Calu3 (cell line): ENCODE data around the gene FNDC3B. TPM values are rescaled to one million over a fixed set of nuclear protein-coding genes. Genes with fewer than 3 reads are reported as not detected.

ENCODE experiments used
- BruUV-seq: library from RNA; stranded (reverse); fragments of 400-500 nt; replicated peaks from 2 replicates; lab custom pipeline; 2021; lab: Mats Ljungman, UMichigan
- CTCF ChIA-PET: fragments of 300-600 bp; sonication (Branson Sonifier 250); formaldehyde crosslinking; loops from one replicate; lab custom pipeline; 2022; ENCODE audit warnings: antibody characterized with exemption; lab: Charles Lee
- DNase-seq: peaks from one replicate; pipeline ENCODE4 v3.0.0; 2022
- H3K27ac Mint-ChIP-seq: one replicate; pipeline ENCODE4 v1.8.0; 2022; ENCODE audit warnings: mixed read lengths; ENCODE audit not compliant: unreplicated experiment
- H3K27me3 Mint-ChIP-seq: one replicate; pipeline ENCODE4 v1.8.0; 2022; ENCODE audit warnings: mixed read lengths; ENCODE audit not compliant: unreplicated experiment
- H3K36me3 Mint-ChIP-seq: one replicate; pipeline ENCODE4 v1.8.0; 2022; ENCODE audit warnings: mild to moderate bottlenecking, moderate library complexity, mixed read lengths; ENCODE audit not compliant: insufficient read depth, unreplicated experiment
- H3K4me1 Mint-ChIP-seq: one replicate; pipeline ENCODE4 v1.8.0; 2022; ENCODE audit warnings: mild to moderate bottlenecking, low read depth, mixed read lengths; ENCODE audit not compliant: unreplicated experiment
- H3K4me3 Mint-ChIP-seq: one replicate; pipeline ENCODE4 v1.8.0; 2022; ENCODE audit warnings: mild to moderate bottlenecking, low read depth, moderate library complexity, mixed read lengths; ENCODE audit not compliant: unreplicated experiment
- H3K9me3 Mint-ChIP-seq: one replicate; pipeline ENCODE4 v1.8.0; 2022; ENCODE audit warnings: low read depth, mixed read lengths; ENCODE audit not compliant: unreplicated experiment
- intact Hi-C: fragments of 100-400 bp; cut with micrococcal nuclease; formaldehyde crosslinking; loops from one replicate; pipeline ENCODE4 v1.10.0; 2022; ENCODE audit not compliant: unreplicated experiment
- total RNA-seq: library from RNA; stranded (reverse); gene quantifications from 2 replicates; pipeline ENCODE4 v1.2.3, GENCODE V29; 2022
- TF ChIP-seq, protein P1 (sequence below): fragments of 200-600 bp; IDR thresholded peaks from one replicate; pipeline ENCODE4 v1.8.0; 2022; ENCODE audit warnings: antibody characterized with exemption; ENCODE audit not compliant: unreplicated experiment

The FNDC3B gene
- total RNA-seq, 1 experiment from 2014 or later = 453 TPM

DNA sequence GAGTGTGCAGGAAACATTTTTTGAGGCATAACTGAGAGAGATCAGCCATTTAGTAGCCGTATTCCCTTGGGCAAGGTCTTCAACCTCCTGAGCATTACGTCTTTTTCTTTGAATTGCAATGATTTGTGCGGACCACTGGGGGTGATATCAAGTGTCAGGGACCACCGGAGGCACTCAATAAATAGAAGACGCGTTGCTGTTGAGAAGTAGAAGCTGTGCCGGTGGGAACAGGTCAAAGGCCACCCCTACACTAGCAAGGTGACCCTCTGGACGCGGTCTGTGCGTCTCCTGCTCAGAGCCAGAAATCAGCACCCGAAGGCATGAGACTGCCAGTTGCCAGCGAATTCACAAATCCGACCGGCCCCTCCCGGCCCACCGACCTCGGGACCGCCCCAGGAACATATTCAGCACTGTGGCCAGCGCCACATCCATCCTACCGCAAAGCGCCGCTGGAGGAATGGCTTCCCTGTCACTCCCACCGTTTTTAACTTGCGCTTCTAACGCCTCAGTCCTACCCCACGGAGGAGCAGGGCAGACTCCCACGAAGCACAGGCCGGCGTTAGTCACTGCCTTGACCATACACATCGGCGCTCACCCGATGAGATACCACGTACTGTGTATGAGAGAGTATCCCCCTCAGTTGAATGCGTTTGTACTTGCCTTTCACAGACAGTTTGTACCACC, 410.2 kb downstream of the FNDC3B start:
- no TSS peak for BruUV-seq
- peak; percentile 46 for DNase-seq
- Mint-ChIP-seq H3K4me1 (no peaks in the 10 kb centered on the region), H3K27ac (no peak overlapping the region), H3K4me3 (no peak overlapping the region), H3K36me3 (no peaks in the 10 kb centered on the region), H3K27me3 (peaks cover 35% of the 10 kb centered on the region), H3K9me3 (peaks cover 7% of the 10 kb centered on the region)
- TF ChIP-seq, protein P1, sequence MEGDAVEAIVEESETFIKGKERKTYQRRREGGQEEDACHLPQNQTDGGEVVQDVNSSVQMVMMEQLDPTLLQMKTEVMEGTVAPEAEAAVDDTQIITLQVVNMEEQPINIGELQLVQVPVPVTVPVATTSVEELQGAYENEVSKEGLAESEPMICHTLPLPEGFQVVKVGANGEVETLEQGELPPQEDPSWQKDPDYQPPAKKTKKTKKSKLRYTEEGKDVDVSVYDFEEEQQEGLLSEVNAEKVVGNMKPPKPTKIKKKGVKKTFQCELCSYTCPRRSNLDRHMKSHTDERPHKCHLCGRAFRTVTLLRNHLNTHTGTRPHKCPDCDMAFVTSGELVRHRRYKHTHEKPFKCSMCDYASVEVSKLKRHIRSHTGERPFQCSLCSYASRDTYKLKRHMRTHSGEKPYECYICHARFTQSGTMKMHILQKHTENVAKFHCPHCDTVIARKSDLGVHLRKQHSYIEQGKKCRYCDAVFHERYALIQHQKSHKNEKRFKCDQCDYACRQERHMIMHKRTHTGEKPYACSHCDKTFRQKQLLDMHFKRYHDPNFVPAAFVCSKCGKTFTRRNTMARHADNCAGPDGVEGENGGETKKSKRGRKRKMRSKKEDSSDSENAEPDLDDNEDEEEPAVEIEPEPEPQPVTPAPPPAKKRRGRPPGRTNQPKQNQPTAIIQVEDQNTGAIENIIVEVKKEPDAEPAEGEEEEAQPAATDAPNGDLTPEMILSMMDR = no peak
- CTCF ChIA-PET = no interaction called here
- intact Hi-C loops = no loop called here

Other genes with a start within 250 kb of the FNDC3B start
- 58.5 and 61.2 TPM in 2 replicates for gene PLD1, start 229.1 kb upstream of the FNDC3B start, total RNA-seq
- not detected in 2 replicates for gene TMEM212, start 196.2 kb upstream of the FNDC3B start, total RNA-seq